Measurements from ENCODE around the gene MAVS.

MAVS gene

DNA sequence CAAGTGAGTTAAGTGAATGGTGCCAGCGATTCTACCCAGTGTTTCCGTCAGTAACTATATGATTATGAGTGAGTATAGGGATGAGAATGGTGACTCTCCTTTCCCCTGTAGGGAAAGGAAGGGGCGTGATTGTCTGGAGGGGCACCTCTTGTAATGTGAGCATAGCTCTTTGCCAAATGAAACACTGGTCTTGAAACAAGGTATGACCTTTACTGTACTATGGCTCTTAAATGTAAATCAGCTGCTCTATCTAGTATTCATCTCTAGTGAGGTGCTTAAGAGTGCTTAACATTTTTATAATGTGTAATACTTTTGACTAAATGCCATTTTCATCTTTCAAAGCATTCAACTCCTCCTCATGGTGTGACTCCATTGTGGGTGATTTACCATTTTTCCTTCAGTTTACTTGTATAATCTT is 53.6 kb downstream of the MAVS start:
- no peak for TF ChIP-seq TCF4 (CRISPR knock-in tag; IDR thresholded peaks at IDR 0.05; ENCODE audit: borderline replicate concordance)
- TF ChIP-seq OSR1 (CRISPR knock-in tag; IDR thresholded peaks at IDR 0.05): no peak
- TF ChIP-seq ZNF8 (CRISPR knock-in tag; IDR thresholded peaks at IDR 0.05): no peak
- TF ChIP-seq CSRNP3 (CRISPR knock-in tag; IDR thresholded peaks at IDR 0.05): no peak
- TF ChIP-seq ARNTL (CRISPR knock-in tag; IDR thresholded peaks at IDR 0.05; ENCODE audit: borderline replicate concordance, low read depth): no peak
- TF ChIP-seq ZC3H10 (CRISPR knock-in tag; IDR thresholded peaks at IDR 0.05): no peak
- TF ChIP-seq CSDC2 (CRISPR knock-in tag; IDR thresholded peaks at IDR 0.05): no peak
- no peak for TF ChIP-seq SNAI2 (CRISPR knock-in tag; IDR thresholded peaks at IDR 0.05)
- TF ChIP-seq GLIS3 (CRISPR knock-in tag; IDR thresholded peaks at IDR 0.05): no peak
- TF ChIP-seq TSHZ2 (CRISPR knock-in tag; IDR thresholded peaks at IDR 0.05): no peak
- peak; percentile 35 for ATAC-seq

DNA sequence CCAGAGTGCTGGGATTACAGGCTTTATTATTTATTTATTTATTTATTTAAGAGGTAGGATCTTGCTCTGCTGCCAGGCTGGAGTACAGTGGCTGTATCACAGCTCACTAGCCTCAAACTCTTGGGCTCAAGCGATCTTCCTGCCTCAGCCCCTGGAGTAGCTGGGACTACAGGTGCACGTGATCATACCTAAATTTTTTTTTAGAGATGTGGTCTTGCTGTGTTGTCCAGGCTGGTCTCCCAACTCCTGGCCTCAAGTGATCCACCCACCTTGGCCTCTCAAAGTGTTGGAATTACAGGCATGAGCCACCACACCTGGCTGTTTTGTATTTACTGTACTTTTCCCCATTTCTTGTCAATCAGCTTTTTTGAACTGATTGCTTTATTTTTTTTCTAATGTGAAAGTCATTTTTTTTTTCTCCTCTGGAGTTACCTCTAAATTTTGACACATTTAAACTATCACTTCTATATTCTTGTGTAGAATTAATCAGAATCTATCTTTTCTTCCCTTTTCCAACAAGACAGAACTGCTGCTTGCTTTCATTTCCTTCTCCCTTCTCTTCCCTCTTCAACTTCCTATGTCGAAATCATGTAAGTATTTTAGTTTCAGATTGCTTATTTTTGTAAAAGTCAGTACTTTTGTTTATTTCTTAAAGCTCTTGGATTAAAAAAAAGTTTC is 54.5 kb downstream of the MAVS start:
- TF ChIP-seq, protein P1, sequence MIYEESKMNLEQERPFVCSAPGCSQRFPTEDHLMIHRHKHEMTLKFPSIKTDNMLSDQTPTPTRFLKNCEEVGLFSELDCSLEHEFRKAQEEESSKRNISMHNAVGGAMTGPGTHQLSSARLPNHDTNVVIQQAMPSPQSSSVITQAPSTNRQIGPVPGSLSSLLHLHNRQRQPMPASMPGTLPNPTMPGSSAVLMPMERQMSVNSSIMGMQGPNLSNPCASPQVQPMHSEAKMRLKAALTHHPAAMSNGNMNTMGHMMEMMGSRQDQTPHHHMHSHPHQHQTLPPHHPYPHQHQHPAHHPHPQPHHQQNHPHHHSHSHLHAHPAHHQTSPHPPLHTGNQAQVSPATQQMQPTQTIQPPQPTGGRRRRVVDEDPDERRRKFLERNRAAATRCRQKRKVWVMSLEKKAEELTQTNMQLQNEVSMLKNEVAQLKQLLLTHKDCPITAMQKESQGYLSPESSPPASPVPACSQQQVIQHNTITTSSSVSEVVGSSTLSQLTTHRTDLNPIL (CRISPR knock-in tag; IDR thresholded peaks at IDR 0.05; ENCODE audit: low read depth): no peak
- no peak for TF ChIP-seq TSHZ2 (CRISPR knock-in tag; IDR thresholded peaks at IDR 0.05)
- TF ChIP-seq ZNF70 (CRISPR knock-in tag; IDR thresholded peaks at IDR 0.05): no peak
- TF ChIP-seq GLIS3 (CRISPR knock-in tag; IDR thresholded peaks at IDR 0.05): no peak
- no peak for TF ChIP-seq RARB (CRISPR knock-in tag; IDR thresholded peaks at IDR 0.05)
- no peak for TF ChIP-seq ZFP3 (CRISPR knock-in tag; IDR thresholded peaks at IDR 0.05)
- no peak for TF ChIP-seq TCF4 (CRISPR knock-in tag; IDR thresholded peaks at IDR 0.05; ENCODE audit: borderline replicate concordance)
- TF ChIP-seq OSR1 (CRISPR knock-in tag; IDR thresholded peaks at IDR 0.05): no peak
- no peak for TF ChIP-seq SNAI2 (CRISPR knock-in tag; IDR thresholded peaks at IDR 0.05)
- TF ChIP-seq ZC3H10 (CRISPR knock-in tag; IDR thresholded peaks at IDR 0.05): no peak
- TF ChIP-seq, protein P2, sequence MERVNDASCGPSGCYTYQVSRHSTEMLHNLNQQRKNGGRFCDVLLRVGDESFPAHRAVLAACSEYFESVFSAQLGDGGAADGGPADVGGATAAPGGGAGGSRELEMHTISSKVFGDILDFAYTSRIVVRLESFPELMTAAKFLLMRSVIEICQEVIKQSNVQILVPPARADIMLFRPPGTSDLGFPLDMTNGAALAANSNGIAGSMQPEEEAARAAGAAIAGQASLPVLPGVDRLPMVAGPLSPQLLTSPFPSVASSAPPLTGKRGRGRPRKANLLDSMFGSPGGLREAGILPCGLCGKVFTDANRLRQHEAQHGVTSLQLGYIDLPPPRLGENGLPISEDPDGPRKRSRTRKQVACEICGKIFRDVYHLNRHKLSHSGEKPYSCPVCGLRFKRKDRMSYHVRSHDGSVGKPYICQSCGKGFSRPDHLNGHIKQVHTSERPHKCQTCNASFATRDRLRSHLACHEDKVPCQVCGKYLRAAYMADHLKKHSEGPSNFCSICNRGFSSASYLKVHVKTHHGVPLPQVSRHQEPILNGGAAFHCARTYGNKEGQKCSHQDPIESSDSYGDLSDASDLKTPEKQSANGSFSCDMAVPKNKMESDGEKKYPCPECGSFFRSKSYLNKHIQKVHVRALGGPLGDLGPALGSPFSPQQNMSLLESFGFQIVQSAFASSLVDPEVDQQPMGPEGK (CRISPR knock-in tag; IDR thresholded peaks at IDR 0.05; ENCODE audit: borderline replicate concordance): no peak
- TF ChIP-seq ZNF565 (CRISPR knock-in tag; conservative IDR thresholded peaks at IDR 0.05; ENCODE audit: low read depth): no peak
- TF ChIP-seq ISL1 (CRISPR knock-in tag; IDR thresholded peaks at IDR 0.05): no peak
- no peak for TF ChIP-seq CSRNP3 (CRISPR knock-in tag; IDR thresholded peaks at IDR 0.05)
- no peak for TF ChIP-seq CSDC2 (CRISPR knock-in tag; IDR thresholded peaks at IDR 0.05)
- TF ChIP-seq BACH2 (CRISPR knock-in tag; IDR thresholded peaks at IDR 0.05; ENCODE audit: borderline replicate concordance): no peak
- no peak for TF ChIP-seq ESRRG (CRISPR knock-in tag; IDR thresholded peaks at IDR 0.05)
- TF ChIP-seq ZFP30 (CRISPR knock-in tag; IDR thresholded peaks at IDR 0.05): no peak
- TF ChIP-seq TOX (CRISPR knock-in tag; IDR thresholded peaks at IDR 0.05; ENCODE audit: borderline replicate concordance): no peak
- TF ChIP-seq ARNTL (CRISPR knock-in tag; IDR thresholded peaks at IDR 0.05; ENCODE audit: borderline replicate concordance, low read depth): no peak
- ATAC-seq: no peak
